GM12878 (cell line): ENCODE measurements around the gene UTP11. TPM values are rescaled to one million over a fixed set of nuclear protein-coding genes. Genes with fewer than 3 reads are reported as not detected.

ENCODE experiments used
- PAX8 ChIP-seq: fragments of 450-650 bp; IDR thresholded peaks from 2 replicates; pipeline ENCODE4 v1.6.1; 2017; ENCODE audit warnings: mild to moderate bottlenecking, moderate library complexity
- ZNF622 ChIP-seq: fragments of 450-650 bp; IDR thresholded peaks from 2 replicates; pipeline ENCODE4 v1.6.1; 2017; ENCODE audit warnings: mild to moderate bottlenecking, inconsistent platforms
- polyA plus RNA-seq, 11 experiments: library from polyadenylated mRNA; depleted of rRNA in 4 of 11; unstranded in 6 of 11; stranded (reverse) in 5 of 11; fragments of >200 nt; fragmentation: Nextera tagmentation in 4 of 11; fragmentation: Illumina TruSeq in 1 of 11; extraction: Ambion mirVana in 4 of 11; extraction: Trizol in 1 of 11; gene quantifications; 1 replicate in 1 of 11; 2 replicates in 10 of 11; pipeline versions ENCODE4 v1.2.1 to v1.2.3, GENCODE V29; 2011 to 2016; ENCODE audit warnings: inconsistent platforms in 2 of 11, missing spikeins in 2 of 11, low read depth in 1 of 11
- total RNA-seq, 4 experiments: library from RNA; depleted of rRNA in 3 of 4; stranded (reverse); fragments of >200 nt in 3 of 4; fragmentation: Illumina TruSeq in 1 of 4; extraction: Trizol in 1 of 4; gene quantifications; 2 replicates each; pipeline versions ENCODE4 v1.2.1 to v1.2.3, GENCODE V29; 2013 to 2021
- TF ChIP-seq, protein P1 (sequence below): fragments of 450-650 bp; formaldehyde crosslinking; IDR thresholded peaks from 2 replicates; pipeline ENCODE4 v1.5.0; 2022; ENCODE audit warnings: mild to moderate bottlenecking, missing genetic modification characterization
- TF ChIP-seq, protein P2 (sequence below), 3 experiments: IDR thresholded peaks in 2 of 3; conservative IDR thresholded peaks in 1 of 3; 2 replicates each; pipeline ENCODE4 v1.5.1; 2011; ENCODE audit warnings: low read depth in 3 of 3, low read length in 3 of 3, mild to moderate bottlenecking in 3 of 3, control low read depth in 2 of 3, moderate library complexity in 2 of 3, inconsistent platforms in 1 of 3, mixed read lengths in 1 of 3; ENCODE audit not compliant: control insufficient read depth in 2 of 3, insufficient read depth in 1 of 3; ENCODE audit errors: extremely low read depth in 1 of 3
- TF ChIP-seq, protein P3 (sequence below): IDR thresholded peaks from 2 replicates; pipeline ENCODE4 v1.6.1; 2011; ENCODE audit warnings: low read depth, mild to moderate bottlenecking, low read length, moderate library complexity, borderline replicate concordance; ENCODE audit errors: extremely low read depth

UTP11 gene
- total and polyA plus RNA-seq, 10 of the 15 experiments (the other 5 are each of a cell fraction or from before 2014, with no cell fraction given), result 34.5 to 146 (median 64.2) TPM

DNA sequence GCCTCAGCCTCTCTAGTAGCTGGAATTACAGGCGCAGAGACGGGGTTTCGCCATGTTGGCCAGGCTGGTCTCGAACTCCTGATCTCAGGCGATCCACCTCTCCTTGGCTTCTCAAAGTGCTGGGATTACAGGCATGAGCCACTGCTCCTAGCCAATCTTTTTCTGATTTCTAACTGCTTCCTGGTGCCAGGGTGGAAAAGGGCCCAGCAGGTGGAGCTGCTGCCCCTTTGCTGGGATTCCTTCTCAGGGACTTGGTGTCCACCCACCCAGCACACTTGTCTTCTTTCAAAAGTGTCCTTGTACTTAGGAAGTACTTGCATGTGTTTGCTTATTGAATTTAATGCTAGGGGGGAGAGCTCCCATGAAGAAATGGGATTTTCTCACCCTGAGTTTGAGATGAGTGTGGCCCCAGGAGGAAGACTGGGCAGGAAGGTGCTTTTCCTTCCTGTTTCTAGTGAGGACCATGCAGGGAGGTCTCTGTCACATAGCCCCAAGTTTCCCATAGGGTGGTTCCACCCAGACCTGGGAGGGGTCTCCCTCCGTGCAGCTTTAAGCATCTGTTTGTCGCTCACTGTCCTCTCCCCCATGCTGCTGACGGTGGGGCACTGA, 14.2 kb downstream of the UTP11 start (continued):
- TF ChIP-seq, protein P1, sequence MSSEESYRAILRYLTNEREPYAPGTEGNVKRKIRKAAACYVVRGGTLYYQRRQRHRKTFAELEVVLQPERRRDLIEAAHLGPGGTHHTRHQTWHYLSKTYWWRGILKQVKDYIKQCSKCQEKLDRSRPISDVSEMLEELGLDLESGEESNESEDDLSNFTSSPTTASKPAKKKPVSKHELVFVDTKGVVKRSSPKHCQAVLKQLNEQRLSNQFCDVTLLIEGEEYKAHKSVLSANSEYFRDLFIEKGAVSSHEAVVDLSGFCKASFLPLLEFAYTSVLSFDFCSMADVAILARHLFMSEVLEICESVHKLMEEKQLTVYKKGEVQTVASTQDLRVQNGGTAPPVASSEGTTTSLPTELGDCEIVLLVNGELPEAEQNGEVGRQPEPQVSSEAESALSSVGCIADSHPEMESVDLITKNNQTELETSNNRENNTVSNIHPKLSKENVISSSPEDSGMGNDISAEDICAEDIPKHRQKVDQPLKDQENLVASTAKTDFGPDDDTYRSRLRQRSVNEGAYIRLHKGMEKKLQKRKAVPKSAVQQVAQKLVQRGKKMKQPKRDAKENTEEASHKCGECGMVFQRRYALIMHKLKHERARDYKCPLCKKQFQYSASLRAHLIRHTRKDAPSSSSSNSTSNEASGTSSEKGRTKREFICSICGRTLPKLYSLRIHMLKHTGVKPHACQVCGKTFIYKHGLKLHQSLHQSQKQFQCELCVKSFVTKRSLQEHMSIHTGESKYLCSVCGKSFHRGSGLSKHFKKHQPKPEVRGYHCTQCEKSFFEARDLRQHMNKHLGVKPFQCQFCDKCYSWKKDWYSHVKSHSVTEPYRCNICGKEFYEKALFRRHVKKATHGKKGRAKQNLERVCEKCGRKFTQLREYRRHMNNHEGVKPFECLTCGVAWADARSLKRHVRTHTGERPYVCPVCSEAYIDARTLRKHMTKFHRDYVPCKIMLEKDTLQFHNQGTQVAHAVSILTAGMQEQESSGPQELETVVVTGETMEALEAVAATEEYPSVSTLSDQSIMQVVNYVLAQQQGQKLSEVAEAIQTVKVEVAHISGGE, result no peak
- TF ChIP-seq ZNF622, result no peak
- TF ChIP-seq, protein P2, sequence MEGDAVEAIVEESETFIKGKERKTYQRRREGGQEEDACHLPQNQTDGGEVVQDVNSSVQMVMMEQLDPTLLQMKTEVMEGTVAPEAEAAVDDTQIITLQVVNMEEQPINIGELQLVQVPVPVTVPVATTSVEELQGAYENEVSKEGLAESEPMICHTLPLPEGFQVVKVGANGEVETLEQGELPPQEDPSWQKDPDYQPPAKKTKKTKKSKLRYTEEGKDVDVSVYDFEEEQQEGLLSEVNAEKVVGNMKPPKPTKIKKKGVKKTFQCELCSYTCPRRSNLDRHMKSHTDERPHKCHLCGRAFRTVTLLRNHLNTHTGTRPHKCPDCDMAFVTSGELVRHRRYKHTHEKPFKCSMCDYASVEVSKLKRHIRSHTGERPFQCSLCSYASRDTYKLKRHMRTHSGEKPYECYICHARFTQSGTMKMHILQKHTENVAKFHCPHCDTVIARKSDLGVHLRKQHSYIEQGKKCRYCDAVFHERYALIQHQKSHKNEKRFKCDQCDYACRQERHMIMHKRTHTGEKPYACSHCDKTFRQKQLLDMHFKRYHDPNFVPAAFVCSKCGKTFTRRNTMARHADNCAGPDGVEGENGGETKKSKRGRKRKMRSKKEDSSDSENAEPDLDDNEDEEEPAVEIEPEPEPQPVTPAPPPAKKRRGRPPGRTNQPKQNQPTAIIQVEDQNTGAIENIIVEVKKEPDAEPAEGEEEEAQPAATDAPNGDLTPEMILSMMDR (IDR thresholded peaks at IDR 0.05 in 2 of 3, conservative IDR thresholded peaks at IDR 0.05 in 1 of 3; ENCODE audit: control insufficient read depth in 2 of 3, extremely low read depth in 1 of 3, insufficient read depth in 1 of 3, low read depth in 3 of 3, low read length in 3 of 3), result peak; percentile 65 to 83 (median 72)
- no peak for TF ChIP-seq PAX8
- TF ChIP-seq, protein P3, sequence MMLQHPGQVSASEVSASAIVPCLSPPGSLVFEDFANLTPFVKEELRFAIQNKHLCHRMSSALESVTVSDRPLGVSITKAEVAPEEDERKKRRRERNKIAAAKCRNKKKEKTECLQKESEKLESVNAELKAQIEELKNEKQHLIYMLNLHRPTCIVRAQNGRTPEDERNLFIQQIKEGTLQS, result no peak
